K562 (cell line): ENCODE results near the gene NSUN3. TPM values are rescaled to one million over a fixed set of nuclear protein-coding genes. Genes with fewer than 3 reads are reported as not detected.
A peak's percentile ranks its signal among the peaks of the same experiment; 100 is the strongest.

Source experiments
- ATF1 ChIP-seq, 2 experiments: fragments of 450-650 bp in 1 of 2; IDR thresholded peaks; 2 replicates each; pipeline ENCODE4 v1.6.1; 2016; ENCODE audit warnings: missing compliant biosample characterization in 1 of 2, missing genetic modification characterization in 1 of 2
- GABPA ChIP-seq: fragments of 200-800 bp; sonication (Bioruptor generic); conservative IDR thresholded peaks from 2 replicates; pipeline ENCODE4 v1.6.1; 2016; ENCODE audit warnings: low read depth, missing genetic modification characterization, missing compliant biosample characterization
- GABPB1 ChIP-seq: sonication (generic); formaldehyde crosslinking; IDR thresholded peaks from 2 replicates; pipeline ENCODE4 v1.8.0; 2022; ENCODE audit warnings: mild to moderate bottlenecking, missing genetic modification reagents
- HMG20B ChIP-seq: fragments of 250-450 bp; sonication (Bioruptor Pico); IDR thresholded peaks from 2 replicates; pipeline ENCODE4 v1.5.0; 2021; ENCODE audit warnings: mild to moderate bottlenecking
- MEIS2 ChIP-seq: fragments of 450-650 bp; IDR thresholded peaks from 2 replicates; pipeline ENCODE4 v1.6.1; 2014; ENCODE audit warnings: mild to moderate bottlenecking; ENCODE audit not compliant: partially characterized antibody
- PHTF2 ChIP-seq: fragments of 250-450 bp; sonication (Bioruptor Pico); IDR thresholded peaks from 2 replicates; pipeline ENCODE4 v1.5.0; 2021; ENCODE audit warnings: mild to moderate bottlenecking
- PURB ChIP-seq: sonication (generic); formaldehyde crosslinking; IDR thresholded peaks from 2 replicates; pipeline ENCODE4 v1.9.0; 2021; ENCODE audit warnings: low read depth, mild to moderate bottlenecking, missing genetic modification reagents
- SNRNP70 ChIP-seq: fragments of 200-400 bp; formaldehyde crosslinking; optimal IDR thresholded peaks from 2 replicates; pipeline ENCODE3; 2017; ENCODE audit warnings: low read depth, low read length
- SREBF2 ChIP-seq: sonication (generic); formaldehyde crosslinking; IDR thresholded peaks from 2 replicates; pipeline ENCODE4 v1.4.0; 2020; ENCODE audit warnings: mild to moderate bottlenecking, missing genetic modification reagents
- SRSF7 ChIP-seq: fragments of 200-400 bp; formaldehyde crosslinking; optimal IDR thresholded peaks from 2 replicates; pipeline ENCODE3; 2017; ENCODE audit warnings: mild to moderate bottlenecking, low read depth, low read length
- ZBTB12 ChIP-seq: fragments of 250-450 bp; sonication (Bioruptor Pico); IDR thresholded peaks from 2 replicates; pipeline ENCODE4 v1.4.0; 2020
- ZBTB8A ChIP-seq: fragments of 450-650 bp; IDR thresholded peaks from 2 replicates; pipeline ENCODE4 v1.6.1; 2018; ENCODE audit warnings: mild to moderate bottlenecking, moderate library complexity; ENCODE audit not compliant: partially characterized antibody
- ZC3H11A ChIP-seq: IDR thresholded peaks from 2 replicates; pipeline ENCODE4 v1.6.1; 2012; ENCODE audit warnings: low read depth, low read length, improper control_type of control experiment
- ZFX ChIP-seq: sonication (generic); formaldehyde crosslinking; IDR thresholded peaks from 2 replicates; pipeline ENCODE4 v1.8.0; 2022; ENCODE audit warnings: mild to moderate bottlenecking, missing genetic modification reagents, moderate library complexity
- ZNF121 ChIP-seq: sonication (generic); formaldehyde crosslinking; conservative IDR thresholded peaks from 2 replicates; pipeline ENCODE4 v1.8.0; 2022; ENCODE audit warnings: missing genetic modification reagents
- ZNF133 ChIP-seq: fragments of 250-450 bp; sonication (Bioruptor Pico); IDR thresholded peaks from 2 replicates; pipeline ENCODE4 v1.4.0; 2020; ENCODE audit warnings: mild to moderate bottlenecking
- ZNF444 ChIP-seq: fragments of 250-450 bp; sonication (Bioruptor Pico); IDR thresholded peaks from 2 replicates; pipeline ENCODE4 v1.4.0; 2020; ENCODE audit warnings: mild to moderate bottlenecking, moderate library complexity
- ZNF609 ChIP-seq: sonication (generic); formaldehyde crosslinking; IDR thresholded peaks from 2 replicates; pipeline ENCODE4 v1.8.1; 2023; ENCODE audit warnings: missing genetic modification reagents, mild to moderate bottlenecking, borderline replicate concordance
- ZNF75A ChIP-seq: fragments of 450-650 bp; formaldehyde crosslinking; IDR thresholded peaks from 2 replicates; pipeline ENCODE4 v1.4.0; 2020; ENCODE audit warnings: mild to moderate bottlenecking
- polyA plus RNA-seq, 8 experiments: library from polyadenylated mRNA; depleted of rRNA in 4 of 8; stranded (reverse) in 5 of 8; unstranded in 3 of 8; fragments of >200 nt; fragmentation: Nextera tagmentation in 2 of 8; fragmentation: Illumina TruSeq in 1 of 8; extraction: Ambion mirVana in 2 of 8; extraction: Trizol in 1 of 8; gene quantifications; 2 replicates each; pipeline versions ENCODE4 v1.2.1 to v1.2.3, GENCODE V29; 2011 to 2014; ENCODE audit warnings: inconsistent platforms in 1 of 8, missing spikeins in 1 of 8
- total RNA-seq, 7 experiments: library from RNA; depleted of rRNA in 6 of 7; stranded (reverse); fragments of >200 nt in 6 of 7; fragmentation: Illumina TruSeq in 2 of 7; extraction: Trizol in 2 of 7; gene quantifications; 2 replicates each; pipeline versions ENCODE4 v1.2.1 to v1.2.3, GENCODE V29; 2011 to 2021; ENCODE audit warnings: low replicate concordance in 1 of 7

Gene NSUN3
- total and polyA plus RNA-seq, 9 of the 15 experiments (the other 6 are each of a cell fraction or from before 2014, with no cell fraction given) = 4.4 to 12.3 (median 7.6) TPM

- TF ChIP-seq ZNF609 (CRISPR knock-in tag) (no peak), ATF1 (CRISPR knock-in tag; IDR thresholded peaks at IDR 0.05) (no peak), ATF1 (tag; IDR thresholded peaks at IDR 0.05) (peak; percentile 76), GABPB1 (peak; percentile 70; the same call in 1 of the 2 replicates), MEIS2 (peak; percentile 19), HMG20B (CRISPR knock-in tag) (no peak), ZFX (peak; percentile 73), ZBTB12 (CRISPR knock-in tag) (no peak), PHTF2 (CRISPR knock-in tag) (no peak), ZNF121 (no peak), SRSF7 (no peak), ZNF444 (no peak), ZC3H11A (no peak), ZNF75A (CRISPR knock-in tag) (no peak), ZNF133 (CRISPR knock-in tag) (no peak), GABPA (tag) (peak; percentile 86), PURB (CRISPR knock-in tag) (no peak), ZBTB8A (no peak), SREBF2 (CRISPR knock-in tag) (no peak), SNRNP70 (no peak)
Measured at GRCh38 chr3:94062513-94063404, at the start of gene NSUN3, which contains the start of gene DHFR2 (continued).
